Gastroesophageal sphincter (tissue), 3 donors: Measurements from ENCODE around the gene SCNN1A.

Experiments
- EP300 ChIP-seq: sonication (generic); formaldehyde crosslinking; IDR thresholded peaks from one replicate; pipeline ENCODE4 v1.6.1; 2017; ENCODE audit warnings: antibody characterized with exemption, mild to moderate bottlenecking
- POLR2A ChIP-seq, 2 donors: fragments of 450-650 bp; IDR thresholded peaks; one replicate each; pipeline ENCODE4 v1.6.1; 2017; ENCODE audit warnings: antibody characterized with exemption in 2 of 2, mild to moderate bottlenecking in 2 of 2, moderate library complexity in 1 of 2
- POLR2AphosphoS5 ChIP-seq: sonication (generic); formaldehyde crosslinking; IDR thresholded peaks from one replicate; pipeline ENCODE4 v1.6.1; 2017; ENCODE audit warnings: antibody characterized with exemption
- TF ChIP-seq, protein P1 (sequence below), 4 experiments: fragments of 200-600 bp in 2 of 4; fragments of 450-650 bp in 2 of 4; sonication (generic) in 1 of 4; IDR thresholded peaks; one replicate each; pipeline ENCODE4 v1.5.1; 2017 to 2019; ENCODE audit warnings: antibody characterized with exemption in 4 of 4, mild to moderate bottlenecking in 2 of 4, moderate library complexity in 2 of 4

DNA sequence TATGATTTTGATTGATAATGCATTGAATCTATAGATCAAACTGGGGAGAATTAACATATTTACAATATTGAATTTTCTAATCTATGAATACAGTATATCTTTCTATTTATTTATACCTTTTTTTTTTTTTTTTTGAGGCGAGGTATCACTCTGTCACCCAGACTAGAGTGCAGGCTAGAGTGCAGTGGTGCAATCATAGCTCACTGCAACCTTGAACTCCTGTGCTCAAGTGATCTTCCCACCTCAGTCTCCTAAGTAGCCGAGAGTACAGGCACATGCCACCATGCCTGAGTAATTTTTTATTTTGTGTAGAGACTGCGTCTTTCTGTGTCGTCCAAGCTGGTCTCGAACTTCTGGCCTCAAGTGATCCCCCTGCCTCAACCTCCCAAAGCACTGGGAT lies 29.0 kb upstream of the SCNN1A start:
- TF ChIP-seq, protein P1, sequence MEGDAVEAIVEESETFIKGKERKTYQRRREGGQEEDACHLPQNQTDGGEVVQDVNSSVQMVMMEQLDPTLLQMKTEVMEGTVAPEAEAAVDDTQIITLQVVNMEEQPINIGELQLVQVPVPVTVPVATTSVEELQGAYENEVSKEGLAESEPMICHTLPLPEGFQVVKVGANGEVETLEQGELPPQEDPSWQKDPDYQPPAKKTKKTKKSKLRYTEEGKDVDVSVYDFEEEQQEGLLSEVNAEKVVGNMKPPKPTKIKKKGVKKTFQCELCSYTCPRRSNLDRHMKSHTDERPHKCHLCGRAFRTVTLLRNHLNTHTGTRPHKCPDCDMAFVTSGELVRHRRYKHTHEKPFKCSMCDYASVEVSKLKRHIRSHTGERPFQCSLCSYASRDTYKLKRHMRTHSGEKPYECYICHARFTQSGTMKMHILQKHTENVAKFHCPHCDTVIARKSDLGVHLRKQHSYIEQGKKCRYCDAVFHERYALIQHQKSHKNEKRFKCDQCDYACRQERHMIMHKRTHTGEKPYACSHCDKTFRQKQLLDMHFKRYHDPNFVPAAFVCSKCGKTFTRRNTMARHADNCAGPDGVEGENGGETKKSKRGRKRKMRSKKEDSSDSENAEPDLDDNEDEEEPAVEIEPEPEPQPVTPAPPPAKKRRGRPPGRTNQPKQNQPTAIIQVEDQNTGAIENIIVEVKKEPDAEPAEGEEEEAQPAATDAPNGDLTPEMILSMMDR (IDR thresholded peaks at IDR 0.05), result no peak
- TF ChIP-seq POLR2A (IDR thresholded peaks at IDR 0.05) (no peak), EP300 (no peak), POLR2AphosphoS5 (no peak)
